Smooth muscle cell (in vitro differentiated cells): ENCODE data around the gene F8. TPM values are rescaled to one million over a fixed set of nuclear protein-coding genes. Genes with fewer than 3 reads are reported as not detected.

ENCODE experiments used
- DNase-seq: peaks from one replicate; lab custom pipeline; 2025; ENCODE audit not compliant: unreplicated experiment; lab: John Stamatoyannopoulos, UW
- H2AFZ ChIP-seq: fragments of 200-600 bp; sonication (generic); 2 replicates; pipeline ENCODE4 v1.6.0; 2016; ENCODE audit warnings: antibody characterized with exemption, low read depth, mild to moderate bottlenecking
- H3F3A ChIP-seq: fragments of 200-600 bp; sonication (generic); 2 replicates; pipeline ENCODE4 v1.6.0; 2017; ENCODE audit warnings: antibody characterized with exemption, low read depth
- H3K27ac ChIP-seq: fragments of 200-600 bp; sonication (generic); 2 replicates; pipeline ENCODE4 v1.5.1; 2016; ENCODE audit warnings: low read depth, mild to moderate bottlenecking
- H3K27me3 ChIP-seq: fragments of 200-600 bp; sonication (generic); 2 replicates; pipeline ENCODE4 v1.6.1; 2016; ENCODE audit warnings: low read depth, mild to moderate bottlenecking
- H3K36me3 ChIP-seq: fragments of 200-600 bp; sonication (generic); 2 replicates; pipeline ENCODE4 v1.5.1; 2016; ENCODE audit warnings: low read depth
- H3K4me1 ChIP-seq: fragments of 200-600 bp; sonication (generic); 2 replicates; pipeline ENCODE4 v1.5.1; 2016; ENCODE audit warnings: low read depth
- H3K4me2 ChIP-seq: fragments of 200-600 bp; sonication (generic); 2 replicates; pipeline ENCODE4 v1.6.0; 2016; ENCODE audit warnings: mild to moderate bottlenecking
- H3K4me3 ChIP-seq: fragments of 200-600 bp; sonication (generic); 2 replicates; pipeline ENCODE4 v1.5.1; 2016; ENCODE audit warnings: mild to moderate bottlenecking
- H3K79me2 ChIP-seq: fragments of 200-600 bp; sonication (generic); 2 replicates; pipeline ENCODE4 v1.6.0; 2016; ENCODE audit warnings: low read depth, mild to moderate bottlenecking
- H3K9ac ChIP-seq: fragments of 200-600 bp; sonication (generic); 2 replicates; pipeline ENCODE4 v1.6.0; 2016; ENCODE audit warnings: low read depth
- H3K9me3 ChIP-seq: fragments of 200-600 bp; sonication (generic); replicated peaks from 2 replicates; pipeline ENCODE4 v1.5.1; 2016; ENCODE audit warnings: low read depth
- H4K20me1 ChIP-seq: fragments of 200-600 bp; sonication (generic); 2 replicates; pipeline ENCODE4 v1.6.0; 2016; ENCODE audit warnings: low read depth
- CTCF ChIP-seq: fragments of 200-600 bp; sonication (generic); IDR thresholded peaks from 2 replicates; pipeline ENCODE4 v1.5.1; 2017; ENCODE audit warnings: borderline replicate concordance, mild to moderate bottlenecking, antibody characterized with exemption; ENCODE audit not compliant: insufficient read depth, poor library complexity, severe bottlenecking
- WGBS: methylation state at CpG from one replicate; pipeline ENCODE4 v1.1.7; 2016; ENCODE audit warnings: low lambda C conversion rate; 5-methylcytosine and 5-hydroxymethylcytosine counted together
- polyA plus RNA-seq: library from polyadenylated mRNA; unstranded; fragments of >200 nt; fragmentation: Nextera tagmentation; extraction: Ambion mirVana; gene quantifications from 2 replicates; pipeline ENCODE4 v1.2.1, GENCODE V29; 2016
- total RNA-seq: library from RNA; depleted of rRNA; stranded (reverse); fragments of >200 nt; gene quantifications from 2 replicates; pipeline ENCODE4 v1.2.3, GENCODE V29; 2014

F8 gene
- total and polyA plus RNA-seq, 2 experiments from 2014 or later: 1.9 to 3.3 TPM

GRCh38 chrX:155056471-155056870 is 33.9 kb upstream of the F8 start:
- no peak overlapping the region for H3K27ac ChIP-seq
- H4K20me1 ChIP-seq: no peaks in the 10 kb centered on the region
- H3K4me2 ChIP-seq: no peak overlapping the region
- H3K27me3 ChIP-seq: no peaks in the 10 kb centered on the region
- no peak overlapping the region for H3K9ac ChIP-seq
- H3K4me3 ChIP-seq: no peak overlapping the region
- no peak overlapping the region for H2AFZ ChIP-seq
- H3K79me2 ChIP-seq: no peaks in the 10 kb centered on the region
- 64% methylated on average over 1 of the region's 1 CpG for WGBS
- no peaks in the 10 kb centered on the region for H3K36me3 ChIP-seq
- H3F3A ChIP-seq: no peaks in the 10 kb centered on the region
- H3K4me1 ChIP-seq: no peaks in the 10 kb centered on the region
- no peaks in the 10 kb centered on the region for H3K9me3 ChIP-seq
- DNase-seq: no peak
- no peak for TF ChIP-seq CTCF

GRCh38 chrX:155055494-155055893 is 33.0 kb upstream of the F8 start:
- TF ChIP-seq CTCF: no peak
- DNase-seq: no peak
- Histone ChIP-seq H3F3A (no peaks in the 10 kb centered on the region), H2AFZ (no peak overlapping the region), H3K79me2 (no peaks in the 10 kb centered on the region), H3K27ac (no peak overlapping the region), H3K9me3 (no peaks in the 10 kb centered on the region), H3K4me3 (no peak overlapping the region), H4K20me1 (no peaks in the 10 kb centered on the region), H3K4me1 (no peaks in the 10 kb centered on the region), H3K4me2 (no peak overlapping the region), H3K36me3 (no peaks in the 10 kb centered on the region), H3K9ac (no peak overlapping the region), H3K27me3 (no peaks in the 10 kb centered on the region)
- WGBS: 86% methylated on average over 3 of the region's 3 CpGs

DNA sequence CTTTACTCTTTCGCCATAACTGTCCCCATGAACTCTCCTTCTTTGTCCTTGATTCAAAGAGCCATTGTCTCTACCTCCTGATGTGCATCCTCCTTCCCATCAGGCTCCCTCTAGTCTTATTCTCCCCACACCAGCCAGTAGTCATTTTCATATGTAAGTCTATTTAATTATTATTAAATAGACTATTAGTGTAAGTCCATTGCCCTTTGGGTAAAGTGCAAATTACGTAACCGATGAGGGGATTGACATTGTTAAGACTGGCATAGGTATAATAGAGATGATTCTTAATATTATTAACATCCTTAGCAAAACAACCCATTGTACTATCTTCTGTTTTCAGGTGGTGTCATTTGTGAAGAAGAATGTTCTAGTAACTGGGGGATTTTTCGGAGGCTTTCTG is 31.7 kb upstream of the F8 start:
- no peak overlapping the region for H3K9ac ChIP-seq
- no peaks in the 10 kb centered on the region for H3F3A ChIP-seq
- TF ChIP-seq CTCF: no peak
- H3K27me3 ChIP-seq: no peaks in the 10 kb centered on the region
- no peaks in the 10 kb centered on the region for H3K79me2 ChIP-seq
- no peak overlapping the region for H2AFZ ChIP-seq
- no peaks in the 10 kb centered on the region for H3K9me3 ChIP-seq
- no peaks in the 10 kb centered on the region for H4K20me1 ChIP-seq
- H3K27ac ChIP-seq: no peak overlapping the region
- H3K4me3 ChIP-seq: no peak overlapping the region
- 86% methylated on average over 4 of the region's 4 CpGs for WGBS
- no peak for DNase-seq
- H3K36me3 ChIP-seq: no peaks in the 10 kb centered on the region
- no peak overlapping the region for H3K4me2 ChIP-seq
- H3K4me1 ChIP-seq: no peaks in the 10 kb centered on the region

- Histone ChIP-seq H3K4me1 (no peaks in the 10 kb centered on the region), H3K79me2 (no peaks in the 10 kb centered on the region), H3K4me2 (no peak overlapping the region), H3K4me3 (no peak overlapping the region), H3K27ac (no peak overlapping the region), H2AFZ (no peak overlapping the region), H4K20me1 (no peaks in the 10 kb centered on the region), H3F3A (no peaks in the 10 kb centered on the region), H3K9ac (no peak overlapping the region), H3K9me3 (no peaks in the 10 kb centered on the region), H3K36me3 (no peaks in the 10 kb centered on the region), H3K27me3 (no peaks in the 10 kb centered on the region)
- no peak for DNase-seq
- TF ChIP-seq CTCF: no peak
- whole genome bisulfite sequencing: 86% methylated on average over 3 of the region's 3 CpGs
These were observed 31.1 kb upstream of the F8 start for GRCh38 chrX:155053656-155054055.
